ENCODE data around the gene ARFIP1.
"Not testable (repeated sequence)": the region's sequence is repeated elsewhere in the genome, so short reads cannot be mapped to it uniquely, and the experiment has no call there.

ARFIP1 gene

GRCh38 chr4:152779513-152780266, at the start of gene ARFIP1, which contains the start of gene TIGD4:
Gene ARFIP1 (plus strand): TSS chr4:152779954. CDS start chr4:152829634, 49,680 bp downstream.
Gene TIGD4 (minus strand): TSS chr4:152779730. CDS start chr4:152771004, 8,726 bp downstream.
- DNase-seq = peak; percentile 39

- DNase-seq = no peak
Observed at GRCh38 chr4:152731997-152732396, 47.8 kb upstream of the ARFIP1 start.

- DNase-seq = no peak
Observed at GRCh38 chr4:152734015-152734698, 45.6 kb upstream of the ARFIP1 start.

GRCh38 chr4:152734699-152735050, 45.1 kb upstream of the ARFIP1 start:
- DNase-seq = no peak

GRCh38 chr4:152735396-152735859, 44.3 kb upstream of the ARFIP1 start:
- no peak for DNase-seq

GRCh38 chr4:152735906-152736305, 43.8 kb upstream of the ARFIP1 start:
- DNase-seq = no peak

GRCh38 chr4:152738827-152739226, 40.9 kb upstream of the ARFIP1 start:
- no peak for DNase-seq

- DNase-seq = no peak
Observed at GRCh38 chr4:152747444-152747843, 32.3 kb upstream of the ARFIP1 start.

GRCh38 chr4:152748619-152749018, 31.1 kb upstream of the ARFIP1 start:
- DNase-seq = no peak

- DNase-seq = no peak
Observed at GRCh38 chr4:152763796-152764195, 16.0 kb upstream of the ARFIP1 start.

GRCh38 chr4:152765069-152765737, 14.6 kb upstream of the ARFIP1 start:
- not testable (repeated sequence) for DNase-seq

- no peak for DNase-seq
Observed at GRCh38 chr4:152771741-152772533, 7.8 kb upstream of the ARFIP1 start.

GRCh38 chr4:152773339-152773738, 6.4 kb upstream of the ARFIP1 start:
- DNase-seq = no peak

- DNase-seq = no peak
Observed at GRCh38 chr4:152773953-152774352, 5.8 kb upstream of the ARFIP1 start.

- DNase-seq = no peak
Observed at GRCh38 chr4:152776352-152776751, 3.4 kb upstream of the ARFIP1 start.

GRCh38 chr4:152777488-152777887, 2.3 kb upstream of the ARFIP1 start:
- no peak for DNase-seq

GRCh38 chr4:152778656-152779512, 870 bp upstream of the ARFIP1 start:
- no peak for DNase-seq

GRCh38 chr4:152780267-152780778, 569 bp downstream of the ARFIP1 start:
- no peak for DNase-seq

GRCh38 chr4:152784490-152785350, 5.0 kb downstream of the ARFIP1 start:
- DNase-seq = no peak
